Measurements from ENCODE around the gene NR6A1.

NR6A1 gene

GRCh38 chr9:124771021-124771866, at the start of gene NR6A1:
Gene NR6A1 (minus strand): TSS chr9:124771311.
- H3K4me2 ChIP-seq = peak within 1 kb of the TSS; percentile 91
- no peak within 1 kb of the TSS for H3K4me3 ChIP-seq (IDR thresholded peaks at IDR 0.05; ENCODE audit: insufficient read depth, low read depth, low read length)
- H4K20me1 ChIP-seq (ENCODE audit: insufficient read depth) = no peaks in the 10 kb centered on the region
- peaks cover 6% of the 10 kb centered on the region; the same call in 1 of the 2 replicates for H3K27me3 ChIP-seq (ENCODE audit: insufficient read depth, low read depth)
- peaks cover 28% of the 10 kb centered on the region for H3K4me1 ChIP-seq (ENCODE audit: low read depth, poor library complexity, severe bottlenecking)
- H3K79me2 ChIP-seq (ENCODE audit: insufficient read depth, low read depth) = 0 out of 2 replicates have a peak, but pooled peaks cover 4% of the 10 kb centered on the region
- H3K9ac ChIP-seq = peak within 1 kb of the TSS; percentile 88; the same call in 1 of the 2 replicates
- no peaks in the 10 kb centered on the region for H3K36me3 ChIP-seq (ENCODE audit: insufficient read depth)
- H3K27ac ChIP-seq = peak within 1 kb of the TSS; percentile 64
- no peak for TF ChIP-seq CTCF (conservative IDR thresholded peaks at IDR 0.05; ENCODE audit: low read depth, low read length)
- H2AFZ ChIP-seq (ENCODE audit: low read depth) = peak within 1 kb of the TSS; percentile 90

- no peak for TF ChIP-seq CTCF (conservative IDR thresholded peaks at IDR 0.05; ENCODE audit: low read depth, low read length)
- no peak overlapping the region for H3K9ac ChIP-seq
- H3K4me1 ChIP-seq (ENCODE audit: low read depth, poor library complexity, severe bottlenecking) = no peaks in the 10 kb centered on the region
- H4K20me1 ChIP-seq (ENCODE audit: insufficient read depth) = no peaks in the 10 kb centered on the region
- H3K79me2 ChIP-seq (ENCODE audit: insufficient read depth, low read depth) = no peaks in the 10 kb centered on the region
- no peak overlapping the region for H2AFZ ChIP-seq (ENCODE audit: low read depth)
- H3K36me3 ChIP-seq (ENCODE audit: insufficient read depth) = no peaks in the 10 kb centered on the region
- H3K27me3 ChIP-seq (ENCODE audit: insufficient read depth, low read depth) = no peaks in the 10 kb centered on the region
- no peak overlapping the region for H3K4me2 ChIP-seq
- H3K27ac ChIP-seq = no peak overlapping the region
- H3K4me3 ChIP-seq (IDR thresholded peaks at IDR 0.05; ENCODE audit: insufficient read depth, low read depth, low read length) = no peak overlapping the region
Measured at GRCh38 chr9:124818431-124819281, 47.5 kb upstream of the NR6A1 start.

GRCh38 chr9:124815601-124816000, 44.5 kb upstream of the NR6A1 start:
- TF ChIP-seq CTCF (conservative IDR thresholded peaks at IDR 0.05; ENCODE audit: low read depth, low read length) = no peak
- no peak overlapping the region for H3K4me3 ChIP-seq (IDR thresholded peaks at IDR 0.05; ENCODE audit: insufficient read depth, low read depth, low read length)

GRCh38 chr9:124814164-124814535, 43.0 kb upstream of the NR6A1 start:
- H3K27ac ChIP-seq = no peak overlapping the region
- no peak overlapping the region for H3K4me3 ChIP-seq (IDR thresholded peaks at IDR 0.05; ENCODE audit: insufficient read depth, low read depth, low read length)
- no peaks in the 10 kb centered on the region for H4K20me1 ChIP-seq (ENCODE audit: insufficient read depth)
- H3K4me1 ChIP-seq (ENCODE audit: low read depth, poor library complexity, severe bottlenecking) = no peaks in the 10 kb centered on the region
- no peak for TF ChIP-seq CTCF (conservative IDR thresholded peaks at IDR 0.05; ENCODE audit: low read depth, low read length)
- no peak overlapping the region for H3K4me2 ChIP-seq
- H3K27me3 ChIP-seq (ENCODE audit: insufficient read depth, low read depth) = no peaks in the 10 kb centered on the region
- no peaks in the 10 kb centered on the region for H3K79me2 ChIP-seq (ENCODE audit: insufficient read depth, low read depth)
- H3K36me3 ChIP-seq (ENCODE audit: insufficient read depth) = no peaks in the 10 kb centered on the region
- H3K9ac ChIP-seq = no peak overlapping the region
- H2AFZ ChIP-seq (ENCODE audit: low read depth) = no peak overlapping the region

More at GRCh38 chr9:124815601-124816000, 44.5 kb upstream of the NR6A1 start:
- no peak overlapping the region for H3K27ac ChIP-seq
- H3K27me3 ChIP-seq (ENCODE audit: insufficient read depth, low read depth) = no peaks in the 10 kb centered on the region
- H4K20me1 ChIP-seq (ENCODE audit: insufficient read depth) = no peaks in the 10 kb centered on the region
- no peaks in the 10 kb centered on the region for H3K4me1 ChIP-seq (ENCODE audit: low read depth, poor library complexity, severe bottlenecking)
- H2AFZ ChIP-seq (ENCODE audit: low read depth) = no peak overlapping the region
- no peaks in the 10 kb centered on the region for H3K36me3 ChIP-seq (ENCODE audit: insufficient read depth)
- no peak overlapping the region for H3K4me2 ChIP-seq
- no peak overlapping the region for H3K9ac ChIP-seq
- H3K79me2 ChIP-seq (ENCODE audit: insufficient read depth, low read depth) = no peaks in the 10 kb centered on the region

All from KMS-11 (cell line).